ENCODE results near the gene CA10.

- TF ChIP-seq MAX (CRISPR knock-in tag; IDR thresholded peaks at IDR 0.05): no peak
- TF ChIP-seq FOSL1 (tag; conservative IDR thresholded peaks at IDR 0.05): no peak
Measured at GRCh38 chr17:51933647-51934046, 224.9 kb downstream of the CA10 start.

Data from K562 (cell line).